ENCODE measurements around the gene LDLR. TPM values are rescaled to one million over a fixed set of nuclear protein-coding genes. Genes with fewer than 3 reads are reported as not detected.
"Not testable (repeated sequence)": the region's sequence is repeated elsewhere in the genome, so short reads cannot be mapped to it uniquely, and the experiment has no call there.

Gene LDLR
- polyA plus RNA-seq, 3 donors, result 23.2 to 28.9 (median 25.1) TPM

GRCh38 chr19:11098327-11098726, 9.1 kb downstream of the LDLR start:
- no peak for DNase-seq (ENCODE audit: extremely low read depth in 1 of 11, low read depth in 9 of 11, low spot score in 4 of 11)

- no peak for DNase-seq (ENCODE audit: extremely low read depth in 1 of 11, low read depth in 9 of 11, low spot score in 4 of 11)
Measured at GRCh38 chr19:11098861-11099260, 9.6 kb downstream of the LDLR start.

- DNase-seq (ENCODE audit: extremely low read depth in 1 of 11, low read depth in 9 of 11, low spot score in 4 of 11), result no peak
Measured at GRCh38 chr19:11100049-11100448, 10.8 kb downstream of the LDLR start.

DNA sequence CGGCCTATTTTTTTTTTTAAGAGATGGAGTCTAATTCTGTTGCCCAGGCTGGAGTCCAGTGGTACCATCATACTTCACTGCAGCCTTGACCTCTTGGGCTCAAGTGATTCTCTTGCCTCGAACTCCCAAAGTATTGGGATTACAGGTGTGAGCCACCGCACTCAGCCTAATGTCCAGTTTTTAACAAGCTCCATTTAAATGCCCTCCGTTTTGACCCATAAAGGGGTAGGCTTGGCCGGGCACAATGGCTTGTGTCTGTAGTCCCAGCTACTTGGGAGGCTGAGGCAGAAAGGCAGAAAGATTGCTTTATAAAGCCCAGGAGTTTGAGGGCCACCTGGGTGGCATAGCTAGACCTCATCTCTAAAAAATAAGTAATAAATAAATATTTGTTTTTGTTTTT, 11.8 kb downstream of the LDLR start:
- no peak for DNase-seq (ENCODE audit: extremely low read depth in 1 of 11, low read depth in 9 of 11, low spot score in 4 of 11)

GRCh38 chr19:11102944-11103343, 13.7 kb downstream of the LDLR start:
- DNase-seq (ENCODE audit: extremely low read depth in 1 of 11, low read depth in 9 of 11, low spot score in 4 of 11), result no peak

- not testable (repeated sequence) for DNase-seq (ENCODE audit: extremely low read depth in 1 of 11, low read depth in 9 of 11, low spot score in 4 of 11)
Measured at GRCh38 chr19:11103667-11104066, 14.4 kb downstream of the LDLR start.

DNA sequence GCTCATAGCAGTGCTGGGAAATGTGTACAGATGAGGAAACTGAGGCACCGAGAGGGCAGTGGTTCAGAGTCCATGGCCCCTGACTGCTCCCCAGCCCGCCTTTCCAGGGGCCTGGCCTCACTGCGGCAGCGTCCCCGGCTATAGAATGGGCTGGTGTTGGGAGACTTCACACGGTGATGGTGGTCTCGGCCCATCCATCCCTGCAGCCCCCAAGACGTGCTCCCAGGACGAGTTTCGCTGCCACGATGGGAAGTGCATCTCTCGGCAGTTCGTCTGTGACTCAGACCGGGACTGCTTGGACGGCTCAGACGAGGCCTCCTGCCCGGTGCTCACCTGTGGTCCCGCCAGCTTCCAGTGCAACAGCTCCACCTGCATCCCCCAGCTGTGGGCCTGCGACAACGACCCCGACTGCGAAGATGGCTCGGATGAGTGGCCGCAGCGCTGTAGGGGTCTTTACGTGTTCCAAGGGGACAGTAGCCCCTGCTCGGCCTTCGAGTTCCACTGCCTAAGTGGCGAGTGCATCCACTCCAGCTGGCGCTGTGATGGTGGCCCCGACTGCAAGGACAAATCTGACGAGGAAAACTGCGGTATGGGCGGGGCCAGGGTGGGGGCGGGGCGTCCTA, 15.9 kb downstream of the LDLR start:
- no peak for DNase-seq (ENCODE audit: extremely low read depth in 1 of 11, low read depth in 9 of 11, low spot score in 4 of 11)

DNA sequence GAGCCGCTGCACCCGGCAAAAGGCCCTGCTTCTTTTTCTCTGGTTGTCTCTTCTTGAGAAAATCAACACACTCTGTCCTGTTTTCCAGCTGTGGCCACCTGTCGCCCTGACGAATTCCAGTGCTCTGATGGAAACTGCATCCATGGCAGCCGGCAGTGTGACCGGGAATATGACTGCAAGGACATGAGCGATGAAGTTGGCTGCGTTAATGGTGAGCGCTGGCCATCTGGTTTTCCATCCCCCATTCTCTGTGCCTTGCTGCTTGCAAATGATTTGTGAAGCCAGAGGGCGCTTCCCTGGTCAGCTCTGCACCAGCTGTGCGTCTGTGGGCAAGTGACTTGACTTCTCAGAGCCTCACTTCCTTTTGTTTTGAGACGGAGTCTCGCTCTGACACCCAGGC, 17.2 kb downstream of the LDLR start:
- DNase-seq (ENCODE audit: extremely low read depth in 1 of 11, low read depth in 9 of 11, low spot score in 4 of 11), result no peak

DNA sequence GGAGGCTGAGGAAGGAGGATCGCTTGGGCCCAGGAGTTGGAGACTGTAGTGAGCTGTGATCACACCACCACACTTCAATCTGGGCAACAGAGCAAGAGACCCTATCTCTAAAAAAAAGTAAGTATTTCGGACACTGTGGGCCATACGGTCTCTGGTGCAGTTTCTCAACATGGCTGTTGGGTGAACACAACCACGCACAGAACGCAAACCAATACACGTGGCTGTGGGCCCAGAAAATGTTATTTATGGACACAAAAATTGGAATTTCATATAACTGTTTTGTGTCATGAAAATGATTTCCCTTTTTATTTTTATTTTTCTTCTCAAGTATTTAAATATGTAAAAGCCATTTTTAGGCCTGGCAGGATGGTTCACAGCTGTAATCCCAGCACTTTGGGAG, 19.5 kb downstream of the LDLR start:
- DNase-seq (ENCODE audit: extremely low read depth in 1 of 11, low read depth in 9 of 11, low spot score in 4 of 11), result no peak

DNA sequence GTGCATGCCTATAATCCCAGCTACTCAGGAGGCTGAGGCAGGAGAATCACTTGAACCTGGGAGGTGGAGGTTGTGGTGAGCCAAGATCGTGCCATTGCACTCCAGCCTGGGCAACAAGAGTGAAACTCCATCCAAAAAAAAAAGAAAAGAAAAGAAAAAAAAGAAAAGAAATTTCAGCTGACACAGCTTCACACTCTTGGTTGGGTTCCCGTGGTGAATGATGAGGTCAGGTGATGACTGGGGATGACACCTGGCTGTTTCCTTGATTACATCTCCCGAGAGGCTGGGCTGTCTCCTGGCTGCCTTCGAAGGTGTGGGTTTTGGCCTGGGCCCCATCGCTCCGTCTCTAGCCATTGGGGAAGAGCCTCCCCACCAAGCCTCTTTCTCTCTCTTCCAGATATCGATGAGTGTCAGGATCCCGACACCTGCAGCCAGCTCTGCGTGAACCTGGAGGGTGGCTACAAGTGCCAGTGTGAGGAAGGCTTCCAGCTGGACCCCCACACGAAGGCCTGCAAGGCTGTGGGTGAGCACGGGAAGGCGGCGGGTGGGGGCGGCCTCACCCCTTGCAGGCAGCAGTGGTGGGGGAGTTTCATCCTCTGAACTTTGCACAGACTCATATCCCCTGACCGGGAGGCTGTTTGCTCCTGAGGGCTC, 22.0 kb downstream of the LDLR start:
- DNase-seq (ENCODE audit: extremely low read depth in 1 of 11, low read depth in 9 of 11, low spot score in 4 of 11), result no peak

DNA sequence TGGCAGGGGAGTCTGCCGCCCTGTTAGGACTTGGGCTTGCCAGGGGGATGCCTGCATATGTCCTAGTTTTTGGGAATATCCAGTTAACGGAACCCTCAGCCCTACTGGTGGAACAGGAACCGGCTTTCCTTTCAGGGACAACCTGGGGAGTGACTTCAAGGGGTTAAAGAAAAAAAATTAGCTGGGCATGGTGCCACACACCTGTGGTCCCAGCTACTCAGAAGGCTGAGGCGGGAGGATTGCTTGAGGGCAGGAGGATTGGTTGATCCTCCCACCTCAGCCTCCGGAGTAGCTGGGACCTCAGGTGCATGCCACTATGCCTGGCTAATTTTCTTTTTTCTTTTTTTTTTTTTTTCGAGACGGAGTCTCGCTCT, 22.5 kb downstream of the LDLR start:
- no peak for DNase-seq (ENCODE audit: extremely low read depth in 1 of 11, low read depth in 9 of 11, low spot score in 4 of 11)

- no peak for DNase-seq (ENCODE audit: extremely low read depth in 1 of 11, low read depth in 9 of 11, low spot score in 4 of 11)
Measured at GRCh38 chr19:11113140-11113708, 24.0 kb downstream of the LDLR start.

GRCh38 chr19:11115042-11115441, 25.8 kb downstream of the LDLR start:
- DNase-seq (ENCODE audit: extremely low read depth in 1 of 11, low read depth in 9 of 11, low spot score in 4 of 11), result no peak

DNA sequence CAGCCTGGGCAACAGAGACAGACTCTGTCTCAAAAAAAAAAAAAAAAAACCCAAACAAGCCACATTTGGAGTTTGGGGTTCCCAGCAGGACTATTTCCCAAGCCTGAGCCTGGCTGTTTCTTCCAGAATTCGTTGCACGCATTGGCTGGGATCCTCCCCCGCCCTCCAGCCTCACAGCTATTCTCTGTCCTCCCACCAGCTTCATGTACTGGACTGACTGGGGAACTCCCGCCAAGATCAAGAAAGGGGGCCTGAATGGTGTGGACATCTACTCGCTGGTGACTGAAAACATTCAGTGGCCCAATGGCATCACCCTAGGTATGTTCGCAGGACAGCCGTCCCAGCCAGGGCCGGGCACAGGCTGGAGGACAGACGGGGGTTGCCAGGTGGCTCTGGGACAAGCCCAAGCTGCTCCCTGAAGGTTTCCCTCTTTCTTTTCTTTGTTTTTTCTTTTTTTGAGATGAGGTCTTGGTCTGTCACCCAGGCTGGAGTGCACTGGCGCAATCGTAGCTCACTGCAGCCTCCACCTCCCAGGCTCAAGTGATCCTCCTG, 26.7 kb downstream of the LDLR start:
- DNase-seq (ENCODE audit: extremely low read depth in 1 of 11, low read depth in 9 of 11, low spot score in 4 of 11), result no peak

DNA sequence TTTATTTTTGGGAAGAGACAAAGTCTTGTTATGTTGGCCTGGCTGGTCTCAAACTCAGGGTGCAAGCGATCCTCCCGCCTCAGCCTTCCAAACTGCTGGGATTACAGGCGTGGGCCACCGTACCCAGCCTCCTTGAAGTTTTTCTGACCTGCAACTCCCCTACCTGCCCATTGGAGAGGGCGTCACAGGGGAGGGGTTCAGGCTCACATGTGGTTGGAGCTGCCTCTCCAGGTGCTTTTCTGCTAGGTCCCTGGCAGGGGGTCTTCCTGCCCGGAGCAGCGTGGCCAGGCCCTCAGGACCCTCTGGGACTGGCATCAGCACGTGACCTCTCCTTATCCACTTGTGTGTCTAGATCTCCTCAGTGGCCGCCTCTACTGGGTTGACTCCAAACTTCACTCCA, 27.2 kb downstream of the LDLR start:
- DNase-seq (ENCODE audit: extremely low read depth in 1 of 11, low read depth in 9 of 11, low spot score in 4 of 11), result no peak

DNA sequence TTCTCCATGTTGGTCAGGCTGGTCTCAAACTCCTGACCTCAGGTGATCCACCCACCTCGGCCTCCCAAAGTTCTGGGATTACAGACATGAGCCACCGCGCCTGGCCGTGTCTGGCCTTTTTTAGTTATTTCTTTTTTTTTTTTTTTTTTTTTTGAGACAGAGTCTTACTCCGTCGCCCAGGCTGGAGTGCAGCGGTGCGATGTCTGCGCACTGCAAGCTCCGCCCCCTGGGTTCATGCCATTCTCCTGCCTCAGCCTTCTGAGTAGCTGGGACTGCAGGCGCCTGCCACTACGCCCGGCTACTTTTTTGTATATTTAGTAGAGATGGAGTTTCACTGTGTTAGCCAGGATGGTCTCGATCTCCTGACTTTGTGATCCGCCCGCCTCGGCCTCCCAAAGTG, 32.7 kb downstream of the LDLR start:
- DNase-seq (ENCODE audit: extremely low read depth in 1 of 11, low read depth in 9 of 11, low spot score in 4 of 11), result not testable (repeated sequence)

- DNase-seq (ENCODE audit: extremely low read depth in 1 of 11, low read depth in 9 of 11, low spot score in 4 of 11), result no peak
Measured at GRCh38 chr19:11123114-11123513, 33.9 kb downstream of the LDLR start.

GRCh38 chr19:11124157-11124556, 34.9 kb downstream of the LDLR start:
- DNase-seq (ENCODE audit: extremely low read depth in 1 of 11, low read depth in 9 of 11, low spot score in 4 of 11), result not testable (repeated sequence)

DNA sequence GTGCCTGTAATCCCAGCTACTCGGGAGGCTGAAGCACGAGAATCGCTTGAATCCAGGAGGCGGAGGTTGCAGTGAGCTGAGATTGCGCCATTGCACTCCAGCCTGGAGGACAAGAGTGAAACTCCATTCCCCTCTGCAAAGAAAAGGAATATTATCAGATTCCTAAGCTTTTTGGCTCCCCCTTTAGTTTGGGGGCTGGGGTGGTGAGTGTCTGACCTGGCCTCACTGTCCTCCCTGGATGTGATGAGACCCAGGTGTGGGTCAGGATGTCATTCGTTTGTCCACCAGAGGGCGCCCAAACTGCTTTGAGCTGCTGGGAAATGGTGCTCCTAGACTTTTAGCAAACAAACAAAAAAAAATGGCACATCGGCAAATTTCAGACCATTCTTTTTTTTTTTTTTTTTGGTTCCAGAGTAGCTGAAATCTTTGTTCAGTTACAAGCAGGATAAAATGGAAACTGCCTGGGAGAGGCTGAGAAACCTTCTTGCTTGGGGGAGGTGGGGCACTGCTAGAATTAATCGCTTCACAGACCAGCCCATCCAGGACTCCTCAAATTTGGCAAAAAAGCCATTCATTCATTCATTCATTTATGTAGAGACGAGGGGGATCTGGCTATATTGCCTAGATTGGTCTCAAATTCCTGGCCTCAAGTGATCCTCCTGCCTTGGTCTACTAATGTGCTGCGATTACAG, 36.9 kb downstream of the LDLR start:
- DNase-seq (ENCODE audit: extremely low read depth in 1 of 11, low read depth in 9 of 11, low spot score in 4 of 11), result peak in 7 of 11 donors; percentile 67 to 81 (median 73)

DNA sequence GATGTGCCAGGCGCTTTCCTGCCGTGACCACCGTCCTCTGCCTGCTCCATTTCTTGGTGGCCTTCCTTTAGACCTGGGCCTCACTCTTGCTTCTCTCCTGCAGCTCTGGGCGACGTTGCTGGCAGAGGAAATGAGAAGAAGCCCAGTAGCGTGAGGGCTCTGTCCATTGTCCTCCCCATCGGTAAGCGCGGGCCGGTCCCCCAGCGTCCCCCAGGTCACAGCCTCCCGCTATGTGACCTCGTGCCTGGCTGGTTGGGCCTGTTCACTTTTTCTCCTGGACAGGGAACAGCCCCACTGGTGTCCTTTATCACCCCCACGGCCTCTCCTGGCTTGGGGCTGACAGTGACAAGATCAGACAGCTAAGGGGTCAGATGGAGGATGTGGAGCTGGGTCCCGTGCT, 38.6 kb downstream of the LDLR start:
- no peak for DNase-seq (ENCODE audit: extremely low read depth in 1 of 11, low read depth in 9 of 11, low spot score in 4 of 11)

All from renal cortex interstitium (tissue), 11 donors.